Fibroblast of mammary gland (primary cell): ENCODE measurements around the gene GALNT18.

Source experiments
- DNase-seq: peaks from one replicate; pipeline ENCODE4 v3.0.0-alpha.2; 2010; ENCODE audit warnings: low read depth
- H3K4me3 ChIP-seq: 2 replicates; pipeline ENCODE4 v1.5.1; 2011; ENCODE audit warnings: low read depth, mild to moderate bottlenecking, low read length, moderate library complexity; ENCODE audit not compliant: control insufficient read depth
- TF ChIP-seq, protein P1 (sequence below): conservative IDR thresholded peaks from 2 replicates; pipeline ENCODE4 v1.5.1; 2011; ENCODE audit warnings: low read depth, low read length, inconsistent platforms; ENCODE audit not compliant: control insufficient read depth, insufficient read depth

Gene GALNT18

DNA sequence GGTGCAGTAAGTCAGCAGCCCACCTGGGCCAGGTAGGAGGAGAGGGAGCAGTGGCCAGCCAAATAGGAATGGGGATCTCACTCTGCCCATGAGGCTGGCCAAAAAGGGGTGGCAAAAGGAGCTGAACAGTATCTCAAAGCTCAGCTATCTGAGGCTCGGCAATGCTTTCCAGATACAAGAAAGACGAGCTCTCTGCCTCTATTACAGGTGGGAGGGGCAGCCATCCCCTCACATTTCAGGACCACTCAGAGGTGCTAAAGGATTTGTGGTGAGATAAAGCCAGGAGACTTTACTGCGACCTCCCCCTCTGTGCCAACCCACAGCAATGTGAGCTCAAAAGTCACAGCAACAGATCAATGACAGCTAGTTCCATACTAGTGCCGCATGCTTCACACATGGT is 42.1 kb upstream of the GALNT18 start:
- H3K4me3 ChIP-seq = no peak overlapping the region
- TF ChIP-seq, protein P1, sequence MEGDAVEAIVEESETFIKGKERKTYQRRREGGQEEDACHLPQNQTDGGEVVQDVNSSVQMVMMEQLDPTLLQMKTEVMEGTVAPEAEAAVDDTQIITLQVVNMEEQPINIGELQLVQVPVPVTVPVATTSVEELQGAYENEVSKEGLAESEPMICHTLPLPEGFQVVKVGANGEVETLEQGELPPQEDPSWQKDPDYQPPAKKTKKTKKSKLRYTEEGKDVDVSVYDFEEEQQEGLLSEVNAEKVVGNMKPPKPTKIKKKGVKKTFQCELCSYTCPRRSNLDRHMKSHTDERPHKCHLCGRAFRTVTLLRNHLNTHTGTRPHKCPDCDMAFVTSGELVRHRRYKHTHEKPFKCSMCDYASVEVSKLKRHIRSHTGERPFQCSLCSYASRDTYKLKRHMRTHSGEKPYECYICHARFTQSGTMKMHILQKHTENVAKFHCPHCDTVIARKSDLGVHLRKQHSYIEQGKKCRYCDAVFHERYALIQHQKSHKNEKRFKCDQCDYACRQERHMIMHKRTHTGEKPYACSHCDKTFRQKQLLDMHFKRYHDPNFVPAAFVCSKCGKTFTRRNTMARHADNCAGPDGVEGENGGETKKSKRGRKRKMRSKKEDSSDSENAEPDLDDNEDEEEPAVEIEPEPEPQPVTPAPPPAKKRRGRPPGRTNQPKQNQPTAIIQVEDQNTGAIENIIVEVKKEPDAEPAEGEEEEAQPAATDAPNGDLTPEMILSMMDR = no peak
- DNase-seq = no peak

DNA sequence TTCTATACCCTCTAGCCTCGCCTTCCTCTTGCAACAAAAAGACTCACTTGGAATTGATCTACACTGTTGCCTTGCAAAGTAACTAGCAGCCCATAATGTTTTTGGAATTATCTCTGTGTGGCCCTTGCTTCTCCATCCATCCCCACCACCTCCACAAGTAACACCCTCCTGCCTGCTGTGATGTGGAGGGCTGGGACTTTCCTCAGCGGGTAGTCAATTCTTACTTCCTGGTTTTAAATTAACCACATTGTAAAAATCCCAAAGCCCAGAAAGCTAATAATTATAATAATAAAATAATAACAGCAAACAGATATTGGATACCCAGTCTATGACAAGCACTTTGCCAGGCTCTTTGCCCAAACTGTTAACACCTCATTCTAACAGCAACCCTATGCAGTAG is 40.8 kb upstream of the GALNT18 start:
- no peak overlapping the region for H3K4me3 ChIP-seq
- DNase-seq = no peak
- TF ChIP-seq, protein P1 = no peak

DNA sequence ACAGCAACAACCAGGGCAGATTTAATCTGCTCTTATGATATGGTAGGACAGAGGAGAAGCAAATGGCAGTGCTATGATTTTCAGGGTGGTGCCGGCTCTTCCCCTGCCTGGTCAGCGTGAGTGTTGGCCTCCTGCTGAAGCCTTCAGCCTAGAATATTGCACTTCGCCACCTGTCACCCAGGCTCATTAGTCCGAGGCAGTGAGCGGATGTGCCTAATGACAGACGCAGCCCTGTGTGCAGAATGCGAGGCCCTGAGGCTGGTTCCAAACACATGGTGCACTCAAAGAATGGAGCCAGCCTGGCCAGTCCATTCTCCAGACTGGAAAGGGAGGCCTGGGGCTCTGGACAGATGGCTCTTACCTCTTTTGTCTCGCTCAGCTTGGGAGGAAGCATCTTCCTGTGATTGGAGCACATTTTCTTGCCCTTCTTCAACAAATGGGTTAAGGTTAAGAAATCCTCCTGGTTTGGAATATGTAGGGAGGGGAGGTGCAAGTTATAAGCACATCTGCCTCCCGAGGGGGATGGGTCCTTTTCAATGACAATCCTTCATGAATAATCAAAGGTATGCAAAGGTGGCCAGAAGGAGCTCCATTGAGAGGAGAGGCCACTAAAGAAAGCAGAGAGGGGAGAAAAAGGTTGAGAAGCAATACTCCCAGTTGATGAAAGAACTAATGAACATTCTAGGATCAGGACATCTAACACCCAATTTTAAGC is 39.7 kb upstream of the GALNT18 start:
- no peak for DNase-seq

DNA sequence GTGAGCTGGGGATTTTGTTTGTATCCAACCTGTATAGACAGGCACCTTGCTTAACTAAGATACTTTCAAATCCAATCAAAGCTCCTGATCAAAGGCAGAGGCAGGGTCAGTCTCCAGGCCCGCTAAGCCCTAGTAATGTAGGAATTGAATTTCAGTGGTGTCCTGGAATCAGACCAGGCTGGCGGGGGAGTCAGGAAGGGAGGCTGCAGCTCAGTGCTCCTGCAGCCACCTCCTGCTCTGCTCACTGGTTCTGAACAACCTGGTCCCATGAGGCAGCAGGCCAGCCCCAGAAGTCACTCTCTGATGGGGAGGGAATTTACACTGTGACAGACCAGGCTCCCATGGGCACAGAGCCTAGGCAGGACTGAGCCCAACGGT is 38.5 kb upstream of the GALNT18 start:
- no peak overlapping the region for H3K4me3 ChIP-seq
- TF ChIP-seq, protein P1 = no peak
- no peak for DNase-seq

More for the DNA sequence above, 39.7 kb upstream of the GALNT18 start:
- TF ChIP-seq, protein P1 = no peak
- H3K4me3 ChIP-seq = no peak overlapping the region

DNA sequence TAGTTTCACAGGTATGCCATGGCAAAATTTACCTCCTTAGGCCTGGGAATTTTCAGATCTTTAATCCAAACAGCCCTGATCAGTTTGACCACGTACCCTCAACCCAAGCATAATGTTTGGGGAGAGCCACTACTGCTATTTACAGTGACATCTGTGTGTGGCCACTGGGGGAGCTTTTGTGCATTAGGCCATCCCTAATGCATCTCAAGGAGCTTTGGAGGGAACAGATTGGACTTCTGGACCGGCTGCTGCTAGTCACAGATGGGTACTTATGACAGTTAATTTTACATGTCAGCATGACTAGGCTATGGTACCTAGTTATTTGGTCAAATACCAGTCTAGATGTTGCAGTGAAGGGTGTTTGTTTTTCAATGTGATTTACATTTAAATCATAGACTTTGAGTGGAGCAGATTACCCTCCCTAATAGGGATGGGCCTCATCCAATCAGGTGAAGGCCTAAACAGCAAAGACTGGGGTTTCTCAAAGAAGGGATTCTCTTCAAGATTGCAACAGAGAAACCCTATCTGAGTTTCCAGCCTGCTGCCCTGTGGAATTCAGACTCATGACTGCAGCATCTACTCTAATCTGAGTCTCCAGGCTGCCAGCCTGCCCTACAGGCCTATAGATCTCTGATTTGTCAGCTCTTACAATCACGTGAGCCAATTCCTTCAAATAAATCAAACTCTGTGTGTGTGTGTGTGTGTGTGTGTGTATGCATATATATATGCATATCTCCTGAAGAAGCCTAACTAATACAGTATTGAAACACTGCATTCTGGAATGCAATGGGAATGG is 38.0 kb upstream of the GALNT18 start:
- H3K4me3 ChIP-seq = no peak overlapping the region
- DNase-seq = no peak
- TF ChIP-seq, protein P1 = peak; percentile 18

DNA sequence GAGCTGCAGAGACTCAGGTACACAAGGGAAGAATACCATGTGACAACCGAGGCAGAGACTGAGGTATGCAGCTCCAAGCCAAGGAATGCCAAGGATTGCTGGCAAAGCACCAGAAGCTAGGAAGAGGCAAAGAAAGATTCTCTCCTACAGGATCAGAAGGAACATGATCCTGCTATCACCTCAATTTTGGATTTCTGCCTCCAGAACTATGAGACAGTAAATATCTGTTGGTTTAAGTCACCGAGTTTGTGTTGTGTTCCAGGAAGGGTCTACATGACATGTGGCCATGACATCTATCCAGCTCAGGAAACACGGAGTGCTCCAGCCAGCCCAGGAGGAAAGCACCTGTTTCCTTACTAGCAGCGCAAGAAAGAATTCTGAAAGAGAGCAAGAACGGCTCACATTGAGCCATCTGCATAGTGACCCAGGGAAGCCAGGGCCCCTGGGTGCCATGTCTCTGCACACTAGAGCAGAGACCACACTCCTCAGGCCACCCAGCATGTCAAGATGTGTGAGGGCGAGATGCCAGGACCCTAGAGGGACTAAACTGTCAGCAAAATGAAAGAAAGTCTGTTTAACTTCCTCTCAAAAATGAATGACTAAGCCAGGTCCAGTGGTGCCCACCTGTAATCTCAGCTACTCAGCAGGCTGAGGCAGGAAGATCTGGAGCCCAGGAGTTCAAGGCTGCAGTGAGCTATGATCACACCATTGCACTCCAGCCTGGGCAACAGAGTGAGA is 35.6 kb upstream of the GALNT18 start:
- no peak overlapping the region for H3K4me3 ChIP-seq
- DNase-seq = no peak
- TF ChIP-seq, protein P1 = no peak
